ENCODE data around the gene SNED1.

SNED1 gene

DNA sequence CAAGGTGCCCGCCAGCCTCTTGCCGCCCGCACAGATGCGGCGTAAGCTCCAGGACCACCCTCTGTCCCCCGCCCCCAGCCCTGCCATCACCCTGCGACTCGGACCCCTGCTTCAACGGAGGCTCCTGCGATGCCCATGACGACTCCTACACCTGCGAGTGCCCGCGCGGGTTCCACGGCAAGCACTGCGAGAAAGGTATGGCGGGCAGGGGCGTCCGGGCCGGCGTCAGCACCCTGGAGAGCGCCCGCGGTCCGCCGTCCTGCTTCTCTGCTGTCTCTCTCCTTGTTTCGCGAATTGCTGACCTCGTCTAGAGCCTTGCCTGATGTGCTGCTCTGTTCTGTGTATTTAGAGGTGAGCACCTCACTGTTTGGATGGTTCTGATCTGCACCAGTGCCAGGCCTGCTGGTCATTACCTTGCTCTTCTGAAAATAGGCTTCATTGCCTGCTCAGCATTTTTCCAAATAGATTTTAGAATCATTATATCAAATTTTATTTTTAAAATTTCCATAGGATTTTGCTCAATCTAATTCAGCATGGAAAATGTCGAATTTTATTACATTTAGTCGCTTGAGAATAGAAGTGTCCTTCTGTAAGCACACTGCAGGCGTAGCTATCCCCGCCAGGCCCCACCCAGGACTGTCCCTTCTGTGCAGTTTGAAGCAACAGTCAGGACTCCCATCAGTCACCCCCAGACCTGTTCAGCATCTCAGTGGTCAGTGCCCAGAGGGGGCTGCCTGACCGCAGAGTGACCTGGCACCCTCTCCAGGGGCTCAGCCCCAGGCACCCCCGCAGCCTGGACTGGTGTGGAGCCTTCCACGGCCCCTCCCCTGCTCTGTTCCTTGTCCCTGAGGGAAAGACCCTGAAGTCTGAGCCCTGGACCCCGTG, 51.6 kb downstream of the SNED1 start:
- no peak for DNase-seq

DNA sequence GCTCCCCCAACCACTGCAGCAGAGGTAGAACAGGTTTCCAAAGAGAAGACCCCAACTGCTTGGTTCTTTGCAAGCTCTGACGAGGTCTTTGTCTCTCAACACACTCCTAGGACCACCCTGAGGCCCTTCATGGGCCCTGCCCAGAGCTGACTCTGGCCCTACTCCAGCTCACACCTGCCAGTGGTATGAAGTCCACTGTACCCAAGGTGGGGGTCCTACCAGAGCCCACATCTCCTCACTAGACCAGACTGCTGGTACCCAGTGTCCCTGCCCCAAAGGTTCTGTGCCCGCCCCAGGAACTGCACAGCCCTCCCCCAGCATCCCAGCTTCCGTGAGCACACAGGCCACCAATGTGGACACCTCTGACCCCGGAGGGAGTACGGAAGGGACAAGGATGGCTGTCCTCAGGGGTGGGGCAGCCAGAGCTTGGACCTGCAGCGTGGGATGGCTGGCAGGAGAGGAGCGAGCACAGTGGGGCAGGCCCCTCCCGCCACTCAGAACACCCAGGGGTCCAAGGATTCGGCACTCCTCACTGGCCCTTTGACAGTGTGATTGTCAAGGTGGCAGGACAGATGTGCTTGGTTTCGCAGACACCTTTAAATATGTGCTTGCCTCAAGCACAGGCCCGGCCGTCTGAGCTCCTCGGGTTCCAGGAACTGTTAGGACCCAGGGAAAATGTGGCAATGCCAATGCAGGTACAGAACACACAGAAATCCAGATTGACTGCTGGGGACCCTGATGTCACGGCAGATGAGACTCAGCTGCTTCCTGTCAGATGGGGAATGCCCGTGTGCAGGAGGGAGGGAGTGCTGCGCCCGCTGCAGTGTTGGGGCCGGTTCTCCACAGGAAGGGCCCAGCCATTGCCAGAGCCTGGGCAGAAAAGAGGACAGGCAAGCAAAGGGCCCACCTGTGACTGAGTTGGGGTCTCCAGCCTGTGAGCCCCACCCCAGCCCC, 52.5 kb downstream of the SNED1 start:
- no peak for DNase-seq

DNA sequence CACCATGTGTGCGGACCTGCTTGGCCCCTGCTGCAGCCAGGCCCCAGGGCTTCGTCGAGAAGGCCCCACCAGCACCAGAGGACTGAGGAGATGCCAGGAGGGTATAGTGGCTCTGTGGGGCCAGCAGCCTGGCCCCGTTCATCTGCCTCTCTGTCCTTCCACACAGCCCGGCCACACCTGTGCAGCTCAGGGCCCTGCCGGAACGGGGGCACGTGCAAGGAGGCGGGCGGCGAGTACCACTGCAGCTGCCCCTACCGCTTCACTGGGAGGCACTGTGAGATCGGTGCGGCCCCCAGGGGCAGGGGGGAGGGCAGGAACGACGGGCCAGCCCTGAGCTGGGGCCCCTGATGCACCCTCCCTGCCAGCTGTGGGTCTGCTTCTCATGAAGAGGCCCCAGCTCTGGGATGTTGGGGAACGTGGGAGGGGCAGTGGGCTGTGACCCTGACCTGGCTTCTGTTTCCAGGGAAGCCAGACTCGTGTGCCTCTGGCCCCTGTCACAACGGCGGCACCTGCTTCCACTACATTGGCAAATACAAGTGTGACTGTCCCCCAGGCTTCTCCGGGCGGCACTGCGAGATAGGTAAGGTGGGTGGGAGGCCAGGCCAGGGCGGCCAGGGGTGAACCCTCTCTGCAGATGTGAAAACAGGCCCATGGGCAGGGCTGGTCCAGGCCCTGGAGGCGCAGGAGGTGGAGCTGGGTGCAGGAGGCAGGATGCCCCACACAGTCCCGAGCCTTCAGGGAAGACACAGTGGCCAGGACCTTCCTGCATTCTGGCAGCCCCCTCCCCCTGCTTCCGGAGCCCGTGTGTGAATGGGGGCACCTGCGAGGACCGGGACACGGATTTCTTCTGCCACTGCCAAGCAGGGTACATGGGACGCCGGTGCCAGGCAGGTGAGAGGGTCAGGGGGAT, 53.4 kb downstream of the SNED1 start:
- no peak for DNase-seq

DNA sequence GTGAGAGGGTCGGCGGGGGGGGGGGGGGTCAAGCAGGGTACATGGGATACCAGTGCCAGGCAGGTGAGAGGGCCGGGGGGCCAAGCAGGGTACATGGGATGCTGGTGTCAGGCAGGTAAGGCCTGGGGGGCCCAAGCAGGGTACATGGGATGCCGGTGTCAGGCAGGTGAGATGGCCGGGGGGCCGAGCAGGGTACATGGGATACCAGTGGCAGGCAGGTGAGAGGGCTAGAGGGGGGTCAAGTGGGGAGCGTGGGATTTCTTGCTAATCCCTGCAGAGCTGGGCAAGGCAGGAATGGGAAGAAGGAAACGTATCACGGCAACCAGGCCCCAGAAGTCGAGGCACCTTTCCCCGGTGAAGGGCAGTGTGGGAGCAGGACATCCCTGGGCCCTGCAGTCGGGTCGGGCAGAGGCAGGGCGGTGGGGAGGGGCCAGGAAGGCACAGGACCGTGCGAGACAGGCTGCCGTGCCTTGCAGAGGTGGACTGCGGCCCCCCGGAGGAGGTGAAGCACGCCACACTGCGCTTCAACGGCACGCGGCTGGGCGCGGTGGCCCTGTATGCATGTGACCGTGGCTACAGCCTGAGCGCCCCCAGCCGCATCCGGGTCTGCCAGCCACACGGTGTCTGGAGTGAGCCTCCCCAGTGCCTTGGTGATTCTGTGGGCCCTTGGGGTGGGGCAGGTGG, 54.4 kb downstream of the SNED1 start:
- no peak for DNase-seq

DNA sequence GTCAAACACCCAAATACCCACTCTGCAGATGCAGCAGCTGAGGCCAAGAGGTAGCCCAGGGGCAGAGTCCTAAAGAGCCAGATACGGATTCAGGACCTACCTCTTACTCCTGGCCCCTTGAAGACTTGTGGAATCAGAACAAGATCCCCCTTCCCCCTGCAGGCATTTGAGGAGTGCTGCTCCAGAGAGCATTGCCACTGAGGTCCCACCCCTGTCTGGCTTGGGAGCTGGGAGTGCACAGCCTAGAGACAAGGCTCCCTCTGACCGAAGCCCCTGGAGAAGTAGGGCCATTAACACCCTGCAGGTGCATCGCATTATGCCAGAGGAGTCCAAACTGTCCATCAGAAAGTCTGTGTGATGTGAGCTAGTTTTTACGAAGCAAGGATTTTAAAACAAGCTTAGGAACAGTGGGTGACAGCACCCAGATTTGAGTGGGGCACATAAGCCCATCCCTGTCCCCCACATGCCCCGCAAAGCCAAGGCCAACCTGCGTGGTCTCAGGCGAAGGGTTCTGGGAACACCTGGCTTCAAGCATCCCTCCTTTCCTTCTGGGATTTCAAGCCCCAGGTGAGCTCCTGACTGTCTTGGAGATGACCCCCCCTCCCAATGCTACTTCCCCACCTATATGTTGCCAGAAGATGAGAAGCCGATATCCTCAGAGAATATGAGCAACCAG, 55.3 kb downstream of the SNED1 start:
- no peak for DNase-seq

DNA sequence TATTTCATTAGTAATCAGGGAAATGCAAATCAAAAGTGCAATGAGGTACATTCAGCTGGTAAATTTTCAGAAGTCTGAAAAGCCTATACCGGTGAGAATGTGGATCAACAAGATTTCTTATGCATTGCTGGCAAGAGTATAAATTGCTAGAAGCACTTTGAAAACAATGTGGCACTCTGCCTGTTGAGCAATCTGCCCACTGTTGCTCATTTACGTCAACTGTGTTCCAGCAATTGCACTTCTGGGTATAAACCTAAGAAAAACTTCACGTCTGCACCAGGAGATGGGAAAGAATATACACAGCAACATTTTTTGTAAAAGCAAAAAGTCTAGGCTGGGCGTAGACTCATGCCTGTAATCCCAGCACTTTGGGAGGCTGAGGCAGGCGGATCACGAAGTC, 62.9 kb downstream of the SNED1 start:
- DNase-seq, result no peak

DNA sequence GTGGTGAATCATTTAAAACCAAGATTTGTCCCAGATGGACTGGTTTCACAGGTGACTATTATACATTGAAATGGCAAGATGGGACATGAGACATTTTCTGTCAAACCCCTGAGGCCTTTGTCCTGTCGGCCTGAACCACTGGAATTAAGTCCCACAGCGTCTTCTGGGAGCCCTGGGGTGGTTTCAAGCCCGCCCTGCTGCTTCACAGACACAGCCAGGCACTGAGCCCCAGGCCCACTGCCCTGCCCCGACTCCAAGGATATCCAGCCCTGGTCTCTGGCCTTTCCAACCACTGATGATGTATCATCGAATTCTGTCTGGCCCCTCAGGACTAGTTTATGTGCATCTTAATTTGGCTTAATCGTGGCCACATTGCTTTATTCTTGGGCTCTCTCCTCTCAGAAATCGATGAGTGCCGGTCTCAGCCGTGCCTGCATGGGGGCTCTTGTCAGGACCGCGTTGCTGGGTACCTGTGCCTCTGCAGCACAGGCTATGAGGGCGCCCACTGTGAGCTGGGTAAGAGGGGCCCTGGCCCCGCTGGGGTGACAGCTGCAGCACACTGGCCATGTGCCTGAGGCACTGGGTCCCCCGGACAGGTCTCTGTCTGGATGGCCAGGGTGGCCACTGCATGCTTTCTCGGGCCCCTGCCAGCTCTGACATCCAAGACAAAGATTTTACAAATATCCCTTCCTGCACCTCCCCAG, 64.1 kb downstream of the SNED1 start:
- DNase-seq, result no peak

DNA sequence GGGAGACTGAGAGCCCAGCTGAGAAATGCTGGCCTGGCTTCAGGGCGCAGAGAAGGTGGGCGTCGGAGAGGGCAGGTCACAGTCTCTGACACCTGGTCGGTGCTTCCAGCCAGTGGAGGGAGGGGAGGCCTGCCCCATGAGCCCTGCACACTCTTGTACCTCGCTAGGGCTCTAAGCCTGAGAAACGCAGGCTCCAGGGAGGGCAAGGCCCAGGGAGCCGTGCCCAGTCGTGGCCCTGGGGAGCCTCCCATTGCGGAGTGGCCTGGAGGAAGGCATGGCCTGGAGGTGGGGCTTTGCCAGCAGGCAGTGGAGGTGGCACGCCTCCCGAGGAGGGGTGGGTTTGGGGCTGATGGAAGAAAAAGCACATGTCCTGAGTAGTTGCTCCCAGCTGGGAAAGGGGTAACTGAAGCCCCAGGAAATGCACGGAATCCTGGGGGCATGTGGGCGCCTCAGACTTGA, 64.7 kb downstream of the SNED1 start:
- DNase-seq, result no peak

DNA sequence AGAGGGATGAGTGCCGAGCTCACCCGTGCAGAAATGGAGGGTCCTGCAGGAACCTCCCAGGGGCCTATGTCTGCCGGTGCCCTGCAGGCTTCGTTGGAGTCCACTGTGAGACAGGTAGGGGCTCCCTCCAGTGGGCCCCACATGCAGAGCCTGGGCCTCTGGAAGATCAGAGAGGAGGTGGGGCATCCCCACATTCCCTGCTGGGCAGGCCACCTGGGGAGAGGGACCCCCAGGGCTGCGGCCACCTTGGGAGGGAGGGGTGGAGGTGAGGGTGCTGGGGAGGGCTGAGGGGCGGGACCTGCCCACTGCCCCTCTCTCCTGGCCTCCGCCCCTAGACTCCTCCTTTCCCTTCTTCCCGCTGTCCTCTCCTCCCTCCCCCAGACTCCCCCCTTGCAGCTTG, 65.2 kb downstream of the SNED1 start:
- no peak for DNase-seq

DNA sequence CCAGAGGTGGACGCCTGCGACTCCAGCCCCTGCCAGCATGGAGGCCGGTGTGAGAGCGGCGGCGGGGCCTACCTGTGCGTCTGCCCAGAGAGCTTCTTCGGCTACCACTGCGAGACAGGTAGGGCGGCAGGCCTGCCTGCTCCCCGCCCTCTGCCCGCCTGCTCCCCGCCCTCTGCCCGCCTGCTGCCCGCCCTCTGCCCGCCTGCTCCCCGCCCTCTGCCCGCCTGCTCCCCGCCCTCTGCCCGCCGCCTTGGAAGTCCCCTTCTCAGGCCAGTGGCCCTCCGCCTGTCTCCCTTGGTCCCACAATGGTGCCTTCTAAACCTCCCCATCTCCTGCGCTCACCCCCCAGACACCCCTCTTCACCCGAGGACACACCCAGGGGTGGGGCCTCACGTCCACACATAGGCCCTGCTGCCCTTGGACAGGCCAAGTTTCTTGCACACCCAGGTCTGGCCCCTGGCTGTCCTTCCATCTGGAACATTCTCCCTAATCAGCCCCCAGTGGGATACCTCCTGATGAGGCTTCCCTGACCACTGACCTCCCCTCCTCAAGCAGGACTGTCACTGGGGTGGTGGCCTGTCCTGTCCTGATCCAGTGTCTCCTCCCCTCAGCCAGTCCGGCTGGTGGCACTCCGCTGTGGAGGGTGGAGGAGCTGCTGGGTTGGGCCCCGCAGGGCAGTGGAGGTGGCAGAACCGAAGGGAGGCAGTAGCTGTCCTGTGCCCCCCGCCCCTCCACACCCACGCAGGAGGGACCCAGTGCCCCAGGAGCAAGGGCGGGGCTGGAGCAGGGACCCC, 65.8 kb downstream of the SNED1 start:
- peak; percentile 33 to 39 for DNase-seq

DNA sequence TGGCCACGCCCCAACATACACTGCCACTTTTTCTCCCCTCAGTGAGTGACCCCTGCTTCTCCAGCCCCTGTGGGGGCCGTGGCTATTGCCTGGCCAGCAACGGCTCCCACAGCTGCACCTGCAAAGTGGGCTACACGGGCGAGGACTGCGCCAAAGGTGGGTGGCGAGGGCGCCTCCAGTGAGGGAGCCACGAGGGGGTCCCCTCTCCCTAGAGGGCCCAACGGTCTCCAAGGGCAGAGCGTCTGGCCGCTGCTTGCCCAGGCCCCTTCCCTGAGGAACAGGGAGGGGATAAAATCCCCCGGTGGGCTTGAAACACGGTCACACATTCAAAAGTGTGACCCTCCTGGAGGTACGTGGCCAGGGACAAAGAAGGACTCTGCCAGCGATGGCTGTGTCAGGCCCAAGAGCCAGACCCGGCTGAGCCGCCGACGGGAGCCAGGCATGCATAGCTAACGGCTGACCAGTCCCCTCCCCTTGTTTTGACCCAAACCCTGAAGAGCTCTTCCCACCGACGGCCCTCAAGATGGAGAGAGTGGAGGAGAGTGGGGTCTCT, 66.5 kb downstream of the SNED1 start:
- no peak for DNase-seq

DNA sequence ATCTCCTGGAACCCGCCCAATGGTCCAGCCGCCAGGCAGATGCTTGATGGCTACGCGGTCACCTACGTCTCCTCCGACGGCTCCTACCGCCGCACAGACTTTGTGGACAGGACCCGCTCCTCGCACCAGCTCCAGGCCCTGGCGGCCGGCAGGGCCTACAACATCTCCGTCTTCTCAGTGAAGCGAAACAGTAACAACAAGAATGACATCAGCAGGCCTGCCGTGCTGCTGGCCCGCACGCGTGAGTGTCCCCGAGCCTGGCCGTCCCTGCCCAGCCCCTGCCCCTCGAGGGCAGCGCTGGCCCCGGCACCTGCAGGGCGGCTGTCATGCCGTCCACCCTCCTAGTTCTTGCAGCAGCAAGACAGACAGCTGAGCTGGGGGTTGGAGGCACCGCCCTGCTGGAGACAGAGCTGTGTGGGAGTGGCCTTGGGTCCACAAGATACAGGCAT, 67.0 kb downstream of the SNED1 start:
- no peak for DNase-seq

DNA sequence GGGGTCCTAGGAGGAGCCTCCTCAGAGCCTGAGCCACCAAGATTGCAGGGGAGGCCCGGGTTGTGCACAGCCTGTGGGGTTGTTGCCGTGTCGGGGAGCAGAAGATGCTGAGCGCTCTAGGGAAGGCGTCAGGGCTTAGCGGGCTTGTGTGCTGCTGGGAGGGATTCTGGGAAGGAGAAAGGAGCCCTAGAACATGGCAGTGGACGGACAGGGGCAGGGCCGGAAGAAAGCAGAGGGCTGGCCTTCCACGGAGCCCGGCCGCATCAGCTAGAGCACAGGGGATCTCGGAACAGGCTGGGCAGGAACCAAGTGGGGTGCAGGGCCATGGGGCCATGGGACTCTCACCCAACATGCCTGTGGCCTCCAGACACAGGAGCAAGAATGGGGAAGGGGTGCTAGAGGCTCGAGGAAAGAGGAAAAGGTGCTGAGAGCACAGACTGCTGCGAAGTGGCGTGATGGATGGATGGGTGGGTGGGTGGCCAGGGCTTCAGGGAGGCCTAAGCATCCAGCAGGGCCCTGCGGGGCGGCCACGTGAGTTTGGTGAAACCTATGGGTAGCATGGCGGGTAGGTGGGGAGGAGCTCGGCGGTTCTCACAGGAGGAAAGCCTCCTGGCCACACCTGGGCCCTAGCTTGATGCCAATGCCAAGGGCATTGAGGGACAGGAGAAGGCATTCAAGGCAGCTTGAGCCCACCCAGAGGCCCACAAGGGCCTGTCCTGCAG, 67.9 kb downstream of the SNED1 start:
- DNase-seq, result no peak

DNA sequence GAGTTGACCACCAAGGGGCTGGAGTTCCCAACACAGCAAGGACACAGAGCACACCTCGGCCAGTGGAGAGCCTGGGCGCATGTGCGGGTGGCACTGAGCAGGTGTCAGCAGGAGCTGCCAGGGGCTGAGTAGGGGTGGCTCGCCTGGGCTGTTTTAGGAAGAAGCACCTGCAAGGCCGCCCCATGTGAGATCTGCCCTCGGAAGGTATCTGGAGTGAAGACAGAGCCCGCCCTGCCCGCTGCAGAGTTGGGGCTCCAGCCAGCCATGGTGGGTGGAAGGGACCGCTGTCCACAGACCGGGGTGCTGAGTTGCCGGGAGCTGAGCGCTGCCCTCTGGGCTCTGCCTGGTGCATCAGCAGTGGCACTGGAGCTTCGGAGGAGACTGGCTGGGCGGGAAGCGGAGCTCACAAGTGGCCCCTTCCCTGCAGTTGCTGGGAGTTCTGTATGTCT, 68.5 kb downstream of the SNED1 start:
- DNase-seq, result no peak

DNA sequence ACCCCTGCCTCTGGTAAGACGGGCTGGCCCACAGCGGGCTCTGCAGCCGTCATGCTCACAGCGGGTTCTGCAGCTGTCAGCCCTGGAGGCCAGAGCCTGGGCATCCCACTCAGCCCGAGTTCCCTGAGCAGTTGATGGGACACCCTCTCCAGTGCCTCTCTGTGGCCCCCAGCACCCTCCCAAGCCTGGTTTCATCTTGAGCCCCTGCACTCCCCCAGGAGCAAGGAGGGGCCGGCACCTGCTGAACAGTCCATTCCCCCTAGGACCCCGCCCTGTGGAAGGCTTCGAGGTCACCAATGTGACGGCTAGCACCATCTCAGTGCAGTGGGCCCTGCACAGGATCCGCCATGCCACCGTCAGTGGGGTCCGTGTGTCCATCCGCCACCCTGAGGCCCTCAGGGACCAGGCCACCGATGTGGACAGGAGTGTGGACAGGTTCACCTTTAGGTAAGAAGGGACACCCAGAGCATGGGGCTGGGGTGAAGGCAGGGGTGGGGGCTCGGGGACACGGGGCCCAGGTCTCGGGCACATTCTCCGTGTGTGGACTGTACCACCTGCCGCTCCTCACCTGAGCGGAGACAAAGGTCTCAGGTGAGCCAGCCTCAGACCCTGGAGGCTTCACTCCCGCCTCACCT, 69.2 kb downstream of the SNED1 start:
- no peak for DNase-seq

DNA sequence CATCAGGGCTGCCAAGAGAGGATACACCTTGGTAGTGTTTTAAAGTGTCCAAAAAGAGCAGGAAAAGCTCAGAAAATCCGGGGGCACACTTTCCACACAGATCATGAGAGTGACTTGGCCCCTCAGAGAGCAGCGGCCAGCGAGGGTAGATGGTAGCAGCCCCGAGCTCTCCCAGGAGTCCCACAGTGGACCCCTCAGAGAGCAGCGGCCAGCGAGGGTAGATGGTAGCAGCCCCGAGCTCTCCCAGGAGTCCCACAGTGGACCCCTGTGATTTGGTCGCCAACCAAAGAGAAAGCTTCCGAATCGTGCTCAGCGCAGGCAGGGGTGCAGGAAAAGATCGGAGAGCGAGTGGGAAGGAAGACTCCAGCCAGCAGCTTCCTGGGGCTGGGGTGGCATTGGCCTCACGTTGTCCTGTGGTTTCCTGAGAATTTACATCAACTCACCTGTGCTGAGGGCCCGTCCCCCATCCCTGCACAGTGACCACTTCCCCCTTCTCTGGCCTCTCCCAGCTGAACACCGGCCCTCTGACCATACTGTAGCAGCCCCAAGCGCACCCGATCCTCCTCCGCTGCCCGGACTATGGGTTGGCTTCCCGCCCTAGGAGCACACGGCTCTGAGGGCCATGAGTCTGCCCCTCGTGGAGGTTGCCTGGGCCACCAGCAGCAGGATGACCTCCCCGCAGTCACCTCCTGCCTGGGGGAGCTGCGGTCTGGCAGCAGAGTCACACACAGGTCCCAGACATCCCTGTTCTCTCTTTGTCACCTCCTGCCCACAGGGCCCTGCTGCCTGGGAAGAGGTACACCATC, 69.9 kb downstream of the SNED1 start:
- DNase-seq, result no peak
